K562 (cell line): ENCODE results near the gene ZNF300. TPM values are rescaled to one million over a fixed set of nuclear protein-coding genes. Genes with fewer than 3 reads are reported as not detected.

ENCODE experiments used
- BACH1 ChIP-seq: fragments of 200-800 bp; sonication (Bioruptor generic); IDR thresholded peaks from 2 replicates; pipeline ENCODE4 v1.6.1; 2016; ENCODE audit warnings: missing genetic modification characterization, missing compliant biosample characterization
- C11orf30 ChIP-seq: fragments of 450-650 bp; IDR thresholded peaks from 2 replicates; pipeline ENCODE4 v1.6.1; 2016; ENCODE audit warnings: low read depth, mild to moderate bottlenecking
- CEBPB ChIP-seq: fragments of 450-650 bp; IDR thresholded peaks from 2 replicates; pipeline ENCODE4 v1.6.1; 2016; ENCODE audit warnings: missing genetic modification characterization, missing compliant biosample characterization
- DPF2 ChIP-seq: fragments of 450-650 bp; IDR thresholded peaks from 2 replicates; pipeline ENCODE4 v1.6.1; 2016
- EP400 ChIP-seq: fragments of 450-650 bp; IDR thresholded peaks from 2 replicates; pipeline ENCODE4 v1.6.1; 2017; ENCODE audit warnings: antibody characterized with exemption, mild to moderate bottlenecking, moderate library complexity
- ETV5 ChIP-seq: sonication (generic); formaldehyde crosslinking; IDR thresholded peaks from 2 replicates; pipeline ENCODE4 v1.4.0; 2020; ENCODE audit warnings: low read depth, mild to moderate bottlenecking, missing genetic modification reagents
- FOXK1 ChIP-seq: sonication (generic); formaldehyde crosslinking; IDR thresholded peaks from 2 replicates; pipeline ENCODE4 v1.8.0; 2022; ENCODE audit warnings: missing genetic modification reagents, mild to moderate bottlenecking, borderline replicate concordance
- GABPB2 ChIP-seq: fragments of 250-450 bp; sonication (Bioruptor Pico); conservative IDR thresholded peaks from 2 replicates; pipeline ENCODE4 v1.5.1; 2021; ENCODE audit warnings: mild to moderate bottlenecking
- HDAC1 ChIP-seq, 2 experiments: fragments of 450-650 bp; IDR thresholded peaks; 2 replicates each; pipeline ENCODE4 v1.6.1; 2016 to 2017; ENCODE audit warnings: inconsistent platforms in 1 of 2, mild to moderate bottlenecking in 1 of 2, moderate library complexity in 1 of 2
- HLTF ChIP-seq: fragments of 450-650 bp; IDR thresholded peaks from 2 replicates; pipeline ENCODE4 v1.6.1; 2016
- HMG20A ChIP-seq: fragments of 450-650 bp; formaldehyde crosslinking; conservative IDR thresholded peaks from 2 replicates; pipeline ENCODE4 v1.4.0; 2020; ENCODE audit warnings: mild to moderate bottlenecking, mixed read lengths
- HNRNPUL1 ChIP-seq: fragments of 200-400 bp; formaldehyde crosslinking; IDR thresholded peaks from 2 replicates; pipeline ENCODE4 v1.6.1; 2017; ENCODE audit warnings: low read length
- MCM2 ChIP-seq: fragments of 450-650 bp; IDR thresholded peaks from 2 replicates; pipeline ENCODE4 v1.6.1; 2017; ENCODE audit warnings: low read depth, mild to moderate bottlenecking
- NONO ChIP-seq, 2 experiments: fragments of 200-400 bp in 1 of 2; fragments of 450-650 bp in 1 of 2; formaldehyde crosslinking in 1 of 2; IDR thresholded peaks; 2 replicates each; pipeline ENCODE4 v1.6.1; 2017; ENCODE audit warnings: low read depth in 2 of 2, mild to moderate bottlenecking in 2 of 2, moderate library complexity in 2 of 2, low read length in 1 of 2
- RAD21 ChIP-seq, 2 experiments: fragments of 250-450 bp in 1 of 2; fragments of 450-650 bp in 1 of 2; sonication (Bioruptor Pico) in 1 of 2; formaldehyde crosslinking in 1 of 2; IDR thresholded peaks in 1 of 2; conservative IDR thresholded peaks in 1 of 2; 2 replicates each; pipeline versions ENCODE4 v1.4.0 to v1.8.0; 2020 to 2022; ENCODE audit warnings: mild to moderate bottlenecking in 2 of 2, moderate library complexity in 1 of 2
- RB1 ChIP-seq: fragments of 450-650 bp; IDR thresholded peaks from 2 replicates; pipeline ENCODE4 v1.6.1; 2017; ENCODE audit warnings: low read depth, mild to moderate bottlenecking
- RCOR1 ChIP-seq, 2 experiments: IDR thresholded peaks; 2 replicates each; pipeline ENCODE4 v1.6.1; 2012; ENCODE audit warnings: low read depth in 2 of 2, low read length in 2 of 2, borderline replicate concordance in 1 of 2, improper control_type of control experiment in 1 of 2
- SFPQ ChIP-seq: fragments of 200-400 bp; formaldehyde crosslinking; IDR thresholded peaks from 2 replicates; pipeline ENCODE4 v1.6.1; 2017; ENCODE audit warnings: mild to moderate bottlenecking, low read depth, low read length, moderate library complexity
- TEAD1 ChIP-seq, 2 experiments: fragments of 450-650 bp in 1 of 2; sonication (generic) in 1 of 2; formaldehyde crosslinking; IDR thresholded peaks; 2 replicates each; pipeline versions ENCODE4 v1.4.0 to v1.8.0; 2020 to 2022; ENCODE audit warnings: mild to moderate bottlenecking in 2 of 2, missing genetic modification reagents in 1 of 2
- ZBTB2 ChIP-seq: fragments of 450-650 bp; IDR thresholded peaks from 2 replicates; pipeline ENCODE4 v1.6.1; 2016; ENCODE audit warnings: antibody characterized with exemption
- ZNF232 ChIP-seq: sonication (generic); formaldehyde crosslinking; IDR thresholded peaks from 2 replicates; pipeline ENCODE4 v1.8.0; 2022; ENCODE audit warnings: mild to moderate bottlenecking, missing genetic modification reagents
- ZNF274 ChIP-seq: IDR thresholded peaks from 2 replicates; pipeline ENCODE4 v1.6.1; 2011; ENCODE audit warnings: low read depth, mild to moderate bottlenecking, low read length, moderate library complexity, borderline replicate concordance
- ZNF395 ChIP-seq: fragments of 200-800 bp; sonication (Bioruptor generic); IDR thresholded peaks from 2 replicates; pipeline ENCODE4 v1.6.1; 2017; ENCODE audit warnings: missing genetic modification characterization, missing compliant biosample characterization
- ZNF584 ChIP-seq: fragments of 200-800 bp; sonication (Bioruptor generic); IDR thresholded peaks from 2 replicates; pipeline ENCODE4 v1.6.1; 2016; ENCODE audit warnings: low read depth, mild to moderate bottlenecking, missing genetic modification characterization, missing compliant biosample characterization
- polyA plus RNA-seq, 8 experiments: library from polyadenylated mRNA; depleted of rRNA in 4 of 8; stranded (reverse) in 5 of 8; unstranded in 3 of 8; fragments of >200 nt; fragmentation: Nextera tagmentation in 2 of 8; fragmentation: Illumina TruSeq in 1 of 8; extraction: Ambion mirVana in 2 of 8; extraction: Trizol in 1 of 8; gene quantifications; 2 replicates each; pipeline versions ENCODE4 v1.2.1 to v1.2.3, GENCODE V29; 2011 to 2014; ENCODE audit warnings: inconsistent platforms in 1 of 8, missing spikeins in 1 of 8
- total RNA-seq, 7 experiments: library from RNA; depleted of rRNA in 6 of 7; stranded (reverse); fragments of >200 nt in 6 of 7; fragmentation: Illumina TruSeq in 2 of 7; extraction: Trizol in 2 of 7; gene quantifications; 2 replicates each; pipeline versions ENCODE4 v1.2.1 to v1.2.3, GENCODE V29; 2011 to 2021; ENCODE audit warnings: low replicate concordance in 1 of 7
- TF ChIP-seq, protein P1 (sequence below): fragments of 450-650 bp; formaldehyde crosslinking; IDR thresholded peaks from 2 replicates; pipeline ENCODE4 v1.4.0; 2020; ENCODE audit warnings: mild to moderate bottlenecking

Gene ZNF300
- total and polyA plus RNA-seq, 9 of the 15 experiments (the other 6 are each of a cell fraction or from before 2014, with no cell fraction given), result 4.4 to 13.2 (median 11.1) TPM

GRCh38 chr5:150905312-150905683 is 518 bp upstream of the ZNF300 start (continued):
- TF ChIP-seq ZBTB2 (no peak), ETV5 (CRISPR knock-in tag) (no peak), HDAC1 (IDR thresholded peaks at IDR 0.05) (peak in 1 of 2 experiments; percentile 16; a peak in 1 of 4 replicates), FOXK1 (CRISPR knock-in tag) (no peak), ZNF274 (no peak), EP400 (no peak), GABPB2 (no peak), BACH1 (tag) (0 out of 2 replicates have a peak, but pooled peaks have one; percentile 8), RAD21 (CRISPR knock-in tag; conservative IDR thresholded peaks at IDR 0.05 in 1 of 2, IDR thresholded peaks at IDR 0.05 in 1 of 2) (no peak), TEAD1 (CRISPR knock-in tag; IDR thresholded peaks at IDR 0.05) (no peak), HMG20A (CRISPR knock-in tag) (no peak), RCOR1 (IDR thresholded peaks at IDR 0.05; ENCODE audit: borderline replicate concordance in 1 of 2, low read depth in 2 of 2, low read length in 2 of 2) (no peak), ZNF584 (CRISPR knock-in tag) (no peak), ZNF232 (CRISPR knock-in tag) (no peak), C11orf30 (peak; percentile 15; the same call in 1 of the 2 replicates), ZNF395 (CRISPR knock-in tag) (no peak), RB1 (no peak), SFPQ (no peak), NONO (IDR thresholded peaks at IDR 0.05; ENCODE audit: low read depth in 2 of 2, low read length in 1 of 2) (no peak), MCM2 (no peak), HNRNPUL1 (no peak), HLTF (0 out of 2 replicates have a peak, but pooled peaks have one; percentile 15), DPF2 (0 out of 2 replicates have a peak, but pooled peaks have one; percentile 20), CEBPB (tag) (no peak)
- TF ChIP-seq, protein P1, sequence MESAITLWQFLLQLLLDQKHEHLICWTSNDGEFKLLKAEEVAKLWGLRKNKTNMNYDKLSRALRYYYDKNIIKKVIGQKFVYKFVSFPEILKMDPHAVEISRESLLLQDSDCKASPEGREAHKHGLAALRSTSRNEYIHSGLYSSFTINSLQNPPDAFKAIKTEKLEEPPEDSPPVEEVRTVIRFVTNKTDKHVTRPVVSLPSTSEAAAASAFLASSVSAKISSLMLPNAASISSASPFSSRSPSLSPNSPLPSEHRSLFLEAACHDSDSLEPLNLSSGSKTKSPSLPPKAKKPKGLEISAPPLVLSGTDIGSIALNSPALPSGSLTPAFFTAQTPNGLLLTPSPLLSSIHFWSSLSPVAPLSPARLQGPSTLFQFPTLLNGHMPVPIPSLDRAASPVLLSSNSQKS (CRISPR knock-in tag), result no peak
